ENCODE measurements around the gene ZNF777.

ZNF777 gene

GRCh38 chr7:149422162-149422913 lies 38.5 kb downstream of the ZNF777 start:
- Histone ChIP-seq H3K36me3 (replicated peaks in 1 of 2; ENCODE audit: control insufficient read depth in 2 of 2, insufficient read depth in 2 of 2, low read length in 2 of 2) (peaks cover 0 to 1% of the 10 kb centered on the region in 2 donors), H3K14ac (ENCODE audit: low read length) (no peak overlapping the region), H3K9me3 (replicated peaks in 1 of 2; ENCODE audit: control insufficient read depth in 2 of 2, insufficient read depth in 1 of 2, low read depth in 1 of 2, low read length in 2 of 2) (peaks cover 0 to 2% of the 10 kb centered on the region in 2 donors), H4K91ac (ENCODE audit: low read depth, low read length, poor library complexity) (no peak overlapping the region), H3K4me1 (ENCODE audit: control insufficient read depth in 2 of 2, insufficient read depth in 1 of 2, low read depth in 1 of 2, low read length in 2 of 2) (peaks cover 0 to 3% of the 10 kb centered on the region in 2 donors), H3K27ac (replicated peaks; ENCODE audit: low read length) (peak overlapping the region; percentile 5), H3K4me2 (ENCODE audit: insufficient read depth, low read length, poor library complexity, severe bottlenecking) (peak overlapping the region; percentile 75), H2BK120ac (ENCODE audit: low read depth, low read length) (no peak overlapping the region), H3K79me1 (ENCODE audit: low read depth, low read length) (no peaks in the 10 kb centered on the region), H2BK5ac (ENCODE audit: low read length) (no peak overlapping the region), H3K27me3 (ENCODE audit: control insufficient read depth in 3 of 3, insufficient read depth in 3 of 3, low read depth in 1 of 3, low read length in 3 of 3) (peaks cover 0 to 11% (median 0%) of the 10 kb centered on the region in 3 experiments), H4K8ac (ENCODE audit: low read depth, low read length) (no peak overlapping the region), H2BK15ac (ENCODE audit: low read length) (peak overlapping the region; percentile 75), H3K23ac (ENCODE audit: low read depth, low read length, poor library complexity) (peak overlapping the region; percentile 60), H3K18ac (ENCODE audit: low read length) (peak overlapping the region; percentile 80), H2BK12ac (ENCODE audit: low read length) (no peak overlapping the region), H2AK5ac (ENCODE audit: low read depth, low read length) (peak overlapping the region; percentile 69), H2AFZ (ENCODE audit: low read length) (peak overlapping the region; percentile 83), H3K9ac (ENCODE audit: low read depth, low read length, poor library complexity) (no peak overlapping the region), H3K4ac (ENCODE audit: low read length) (no peak overlapping the region), H3K4me3 (ENCODE audit: low read length in 2 of 2) (peak overlapping the region; percentile 24 to 75)
- peak; percentile 76 for DNase-seq (ENCODE audit: low spot score)
- WGBS, 2 donors (ENCODE audit: extremely low coverage in 2 of 2, insufficient read length in 2 of 2, insufficient replicate concordance in 1 of 2): no CpG with 5 or more reads among the region's 68 CpGs

GRCh38 chr7:149420006-149420405 lies 40.9 kb downstream of the ZNF777 start:
- H2AFZ ChIP-seq (ENCODE audit: low read length): no peak overlapping the region

DNA sequence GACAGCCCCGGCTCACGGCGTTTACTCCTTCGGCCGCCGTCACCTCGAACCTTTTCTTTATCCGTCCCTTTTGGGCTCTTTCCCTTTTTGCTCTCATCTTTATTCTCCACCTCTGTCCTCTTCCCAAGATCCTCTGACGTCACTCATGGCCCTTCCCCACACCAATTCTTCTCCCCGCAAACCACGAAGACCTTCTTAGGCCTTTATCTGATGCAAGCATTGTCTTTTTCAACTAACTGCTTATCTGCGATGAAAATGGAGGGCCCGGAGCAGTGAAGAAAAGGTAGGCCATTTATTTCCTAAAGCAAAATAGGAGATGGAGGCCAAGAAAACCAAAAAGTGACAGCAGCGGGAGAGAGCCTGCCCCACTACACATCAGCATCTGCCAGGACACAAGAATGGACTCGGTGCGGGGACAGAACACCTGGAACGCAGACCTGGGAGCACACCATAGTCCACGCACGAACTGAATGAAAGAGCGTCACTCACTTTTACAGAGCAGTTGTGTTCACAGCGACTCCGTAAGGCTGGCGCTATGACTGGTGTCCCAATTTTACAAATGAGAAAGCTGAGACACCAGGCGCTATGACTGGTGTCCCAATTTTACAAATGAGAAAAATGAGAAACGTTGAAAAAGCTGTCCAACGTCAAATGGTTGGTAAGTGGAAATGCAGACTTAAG lies 45.3 kb downstream of the ZNF777 start:
- Histone ChIP-seq H2AK5ac (ENCODE audit: low read depth, low read length) (no peak overlapping the region), H2BK5ac (ENCODE audit: low read length) (no peak overlapping the region), H3K27ac (replicated peaks; ENCODE audit: low read length) (no peak overlapping the region), H2BK15ac (ENCODE audit: low read length) (no peak overlapping the region), H2BK12ac (ENCODE audit: low read length) (no peak overlapping the region), H2AFZ (ENCODE audit: low read length) (peak overlapping the region; percentile 81), H3K36me3 (replicated peaks in 1 of 2; ENCODE audit: control insufficient read depth in 2 of 2, insufficient read depth in 2 of 2, low read length in 2 of 2) (no peaks in the 10 kb centered on the region), H3K4ac (ENCODE audit: low read length) (no peak overlapping the region), H3K23ac (ENCODE audit: low read depth, low read length, poor library complexity) (no peak overlapping the region), H4K8ac (ENCODE audit: low read depth, low read length) (no peak overlapping the region), H3K14ac (ENCODE audit: low read length) (no peak overlapping the region), H4K91ac (ENCODE audit: low read depth, low read length, poor library complexity) (no peak overlapping the region), H3K9me3 (replicated peaks in 1 of 2; ENCODE audit: control insufficient read depth in 2 of 2, insufficient read depth in 1 of 2, low read depth in 1 of 2, low read length in 2 of 2) (no peaks in the 10 kb centered on the region), H3K4me1 (ENCODE audit: control insufficient read depth in 2 of 2, insufficient read depth in 1 of 2, low read depth in 1 of 2, low read length in 2 of 2) (no peaks in the 10 kb centered on the region), H3K79me1 (ENCODE audit: low read depth, low read length) (no peaks in the 10 kb centered on the region), H3K4me2 (ENCODE audit: insufficient read depth, low read length, poor library complexity, severe bottlenecking) (peak overlapping the region; percentile 60), H3K4me3 (ENCODE audit: low read length in 2 of 2) (peak overlapping the region; percentile 40 to 80), H2BK120ac (ENCODE audit: low read depth, low read length) (no peak overlapping the region), H3K18ac (ENCODE audit: low read length) (peak overlapping the region; percentile 32), H3K9ac (ENCODE audit: low read depth, low read length, poor library complexity) (no peak overlapping the region), H3K27me3 (ENCODE audit: control insufficient read depth in 3 of 3, insufficient read depth in 3 of 3, low read depth in 1 of 3, low read length in 3 of 3) (peaks cover 0 to 15% (median 3%) of the 10 kb centered on the region in 3 experiments)
- DNase-seq (ENCODE audit: low spot score): no peak
- WGBS, 2 donors (ENCODE audit: extremely low coverage in 2 of 2, insufficient read length in 2 of 2, insufficient replicate concordance in 1 of 2): no CpG with 5 or more reads among the region's 26 CpGs

More at GRCh38 chr7:149420006-149420405, 40.9 kb downstream of the ZNF777 start:
- Histone ChIP-seq H3K23ac (ENCODE audit: low read depth, low read length, poor library complexity) (no peak overlapping the region), H3K27ac (replicated peaks; ENCODE audit: low read length) (no peak overlapping the region), H2AK5ac (ENCODE audit: low read depth, low read length) (peak overlapping the region; percentile 63), H3K4ac (ENCODE audit: low read length) (no peak overlapping the region), H4K8ac (ENCODE audit: low read depth, low read length) (no peak overlapping the region), H3K9ac (ENCODE audit: low read depth, low read length, poor library complexity) (no peak overlapping the region), H3K18ac (ENCODE audit: low read length) (no peak overlapping the region), H2BK120ac (ENCODE audit: low read depth, low read length) (no peak overlapping the region), H3K79me1 (ENCODE audit: low read depth, low read length) (no peaks in the 10 kb centered on the region), H3K4me1 (ENCODE audit: control insufficient read depth in 2 of 2, insufficient read depth in 1 of 2, low read depth in 1 of 2, low read length in 2 of 2) (no peaks in the 10 kb centered on the region), H3K4me3 (ENCODE audit: low read length in 2 of 2) (no peak overlapping the region), H3K4me2 (ENCODE audit: insufficient read depth, low read length, poor library complexity, severe bottlenecking) (no peak overlapping the region), H3K9me3 (replicated peaks in 1 of 2; ENCODE audit: control insufficient read depth in 2 of 2, insufficient read depth in 1 of 2, low read depth in 1 of 2, low read length in 2 of 2) (peaks cover 0 to 2% of the 10 kb centered on the region in 2 donors), H2BK15ac (ENCODE audit: low read length) (no peak overlapping the region), H2BK12ac (ENCODE audit: low read length) (no peak overlapping the region), H3K27me3 (ENCODE audit: control insufficient read depth in 3 of 3, insufficient read depth in 3 of 3, low read depth in 1 of 3, low read length in 3 of 3) (peaks cover 0 to 11% (median 7%) of the 10 kb centered on the region in 3 experiments), H2BK5ac (ENCODE audit: low read length) (no peak overlapping the region), H3K36me3 (replicated peaks in 1 of 2; ENCODE audit: control insufficient read depth in 2 of 2, insufficient read depth in 2 of 2, low read length in 2 of 2) (no peaks in the 10 kb centered on the region), H3K14ac (ENCODE audit: low read length) (peak overlapping the region; percentile 58), H4K91ac (ENCODE audit: low read depth, low read length, poor library complexity) (no peak overlapping the region)
- WGBS, 2 donors (ENCODE audit: extremely low coverage in 2 of 2, insufficient read length in 2 of 2, insufficient replicate concordance in 1 of 2): no CpG with 5 or more reads among the region's 3 CpGs
- no peak for DNase-seq (ENCODE audit: low spot score)

- Histone ChIP-seq H3K79me1 (ENCODE audit: low read depth, low read length) (no peaks in the 10 kb centered on the region), H3K4me2 (ENCODE audit: insufficient read depth, low read length, poor library complexity, severe bottlenecking) (peak overlapping the region; percentile 60), H3K27ac (replicated peaks; ENCODE audit: low read length) (no peak overlapping the region), H2BK12ac (ENCODE audit: low read length) (no peak overlapping the region), H3K14ac (ENCODE audit: low read length) (no peak overlapping the region), H4K8ac (ENCODE audit: low read depth, low read length) (no peak overlapping the region), H3K36me3 (replicated peaks in 1 of 2; ENCODE audit: control insufficient read depth in 2 of 2, insufficient read depth in 2 of 2, low read length in 2 of 2) (no peaks in the 10 kb centered on the region), H3K4me3 (ENCODE audit: low read length in 2 of 2) (peak overlapping the region; percentile 40 to 80), H3K23ac (ENCODE audit: low read depth, low read length, poor library complexity) (no peak overlapping the region), H3K4me1 (ENCODE audit: control insufficient read depth in 2 of 2, insufficient read depth in 1 of 2, low read depth in 1 of 2, low read length in 2 of 2) (no peaks in the 10 kb centered on the region), H3K9me3 (replicated peaks in 1 of 2; ENCODE audit: control insufficient read depth in 2 of 2, insufficient read depth in 1 of 2, low read depth in 1 of 2, low read length in 2 of 2) (no peaks in the 10 kb centered on the region), H2AFZ (ENCODE audit: low read length) (peak overlapping the region; percentile 81), H3K18ac (ENCODE audit: low read length) (peak overlapping the region; percentile 32), H3K27me3 (ENCODE audit: control insufficient read depth in 3 of 3, insufficient read depth in 3 of 3, low read depth in 1 of 3, low read length in 3 of 3) (peaks cover 0 to 15% (median 3%) of the 10 kb centered on the region in 3 experiments), H4K91ac (ENCODE audit: low read depth, low read length, poor library complexity) (no peak overlapping the region), H3K4ac (ENCODE audit: low read length) (no peak overlapping the region), H2BK15ac (ENCODE audit: low read length) (no peak overlapping the region), H2BK120ac (ENCODE audit: low read depth, low read length) (no peak overlapping the region), H2AK5ac (ENCODE audit: low read depth, low read length) (no peak overlapping the region), H2BK5ac (ENCODE audit: low read length) (no peak overlapping the region), H3K9ac (ENCODE audit: low read depth, low read length, poor library complexity) (no peak overlapping the region)
- no CpG with 5 or more reads among the region's 36 CpGs for WGBS, 2 donors (ENCODE audit: extremely low coverage in 2 of 2, insufficient read length in 2 of 2, insufficient replicate concordance in 1 of 2)
- DNase-seq (ENCODE audit: low spot score): peak; percentile 73
Observed at GRCh38 chr7:149414745-149415390, 46.0 kb downstream of the ZNF777 start.
